Fibroblast of lung (primary cell): ENCODE data around the gene GATA5. TPM values are rescaled to one million over a fixed set of nuclear protein-coding genes. Genes with fewer than 3 reads are reported as not detected.

ENCODE experiments used
- DNase-seq, 2 donors: peaks; one replicate each; pipeline versions ENCODE4 v3.0.0 to v3.0.0-alpha.2; 2010; ENCODE audit warnings: low read depth in 2 of 2
- H2AFZ ChIP-seq: 2 replicates; pipeline ENCODE4 v1.5.1; 2012; ENCODE audit warnings: low read length, control low read depth, inconsistent platforms
- H3K27ac ChIP-seq: 2 replicates; pipeline ENCODE4 v1.5.1; 2011; ENCODE audit warnings: low read length, control low read depth; ENCODE audit not compliant: insufficient read depth
- H3K27me3 ChIP-seq: 2 replicates; pipeline ENCODE4 v1.5.1; 2011; ENCODE audit warnings: mild to moderate bottlenecking, low read length; ENCODE audit not compliant: control insufficient read depth, insufficient read depth
- H3K36me3 ChIP-seq: 2 replicates; pipeline ENCODE4 v1.5.1; 2011; ENCODE audit warnings: low read length; ENCODE audit not compliant: control insufficient read depth, insufficient read depth
- H3K4me1 ChIP-seq: 2 replicates; pipeline ENCODE4 v1.5.1; 2011; ENCODE audit warnings: low read length; ENCODE audit not compliant: control insufficient read depth, insufficient read depth; ENCODE audit errors: extremely low read depth
- H3K4me2 ChIP-seq: 2 replicates; pipeline ENCODE4 v1.5.1; 2011; ENCODE audit warnings: low read length, control low read depth; ENCODE audit not compliant: insufficient read depth; ENCODE audit errors: extremely low read depth
- H3K4me3 ChIP-seq, 4 experiments: fragments of 200-600 bp in 1 of 4; sonication (generic) in 1 of 4; replicated peaks in 1 of 4; 2 replicates each; pipeline ENCODE4 v1.5.1; 2011 to 2016; ENCODE audit warnings: low read length in 4 of 4, low read depth in 3 of 4, mild to moderate bottlenecking in 3 of 4, control low read depth in 2 of 4, inconsistent platforms in 1 of 4, mixed read lengths in 1 of 4; ENCODE audit not compliant: insufficient read depth in 1 of 4; ENCODE audit errors: control extremely low read depth in 1 of 4
- H3K79me2 ChIP-seq: 2 replicates; pipeline ENCODE4 v1.5.1; 2012; ENCODE audit warnings: mild to moderate bottlenecking, low read length, inconsistent platforms; ENCODE audit not compliant: control insufficient read depth, insufficient read depth
- H3K9ac ChIP-seq: 2 replicates; pipeline ENCODE4 v1.5.1; 2011; ENCODE audit warnings: mild to moderate bottlenecking, low read length, control low read depth; ENCODE audit not compliant: insufficient read depth
- H3K9me3 ChIP-seq: 2 replicates; pipeline ENCODE4 v1.5.1; 2012; ENCODE audit warnings: low read depth, low read length; ENCODE audit not compliant: control insufficient read depth, insufficient read depth
- H4K20me1 ChIP-seq: 2 replicates; pipeline ENCODE4 v1.5.1; 2011; ENCODE audit warnings: low read length; ENCODE audit not compliant: control insufficient read depth, insufficient read depth; ENCODE audit errors: extremely low read depth
- CTCF ChIP-seq, 2 donors: IDR thresholded peaks in 1 of 2; conservative IDR thresholded peaks in 1 of 2; 1 replicate in 1 of 2; 2 replicates in 1 of 2; pipeline ENCODE4 v1.5.1; 2011 to 2012; ENCODE audit warnings: low read length in 2 of 2, control low read depth in 1 of 2, inconsistent platforms in 1 of 2, low read depth in 1 of 2, mild to moderate bottlenecking in 1 of 2
- EZH2 ChIP-seq: IDR thresholded peaks from 2 replicates; pipeline ENCODE4 v1.5.1; 2012; ENCODE audit warnings: low read length, control low read depth, mild to moderate bottlenecking; ENCODE audit errors: missing control alignments
- polyA plus RNA-seq, 2 donors: library from polyadenylated mRNA; depleted of rRNA in 1 of 2; stranded (reverse) in 1 of 2; unstranded in 1 of 2; fragments of >200 nt; gene quantifications; 2 replicates each; pipeline ENCODE4 v1.2.1, GENCODE V29; 2011 to 2012; ENCODE audit warnings: missing spikeins in 1 of 2
- total RNA-seq: library from RNA; depleted of rRNA; stranded (reverse); fragments of >200 nt; gene quantifications from 2 replicates; pipeline ENCODE4 v1.2.1, GENCODE V29; 2014

Gene GATA5
- total and polyA plus RNA-seq, 2 donors (not counting 1 experiment from before 2014, with no cell fraction given), result 0.02 to 0.83 TPM

- H3K36me3 ChIP-seq, result no peaks in the 10 kb centered on the region
- H3K9me3 ChIP-seq, result no peaks in the 10 kb centered on the region
- H3K4me3 ChIP-seq, result no peak overlapping the region
- H2AFZ ChIP-seq, result no peak overlapping the region
- peaks cover 4% of the 10 kb centered on the region for H3K27me3 ChIP-seq
- H3K27ac ChIP-seq, result no peak overlapping the region
- H3K9ac ChIP-seq, result no peak overlapping the region
- H3K4me1 ChIP-seq, result no peaks in the 10 kb centered on the region
- no peaks in the 10 kb centered on the region for H4K20me1 ChIP-seq
- no peaks in the 10 kb centered on the region for H3K79me2 ChIP-seq
- no peak for DNase-seq
- H3K4me2 ChIP-seq, result no peak overlapping the region
- TF ChIP-seq CTCF (conservative IDR thresholded peaks at IDR 0.05 in 1 of 2, IDR thresholded peaks at IDR 0.05 in 1 of 2; ENCODE audit: low read depth in 1 of 2, low read length in 2 of 2) (no peak), EZH2 (no peak)
Observed at GRCh38 chr20:62458275-62459251, 17.2 kb downstream of the GATA5 start.

- Histone ChIP-seq H3K9ac (no peak overlapping the region), H3K9me3 (no peaks in the 10 kb centered on the region), H3K79me2 (no peaks in the 10 kb centered on the region), H3K4me1 (no peaks in the 10 kb centered on the region), H3K27me3 (peaks cover 4% of the 10 kb centered on the region), H3K4me3 (no peak overlapping the region), H3K4me2 (no peak overlapping the region), H4K20me1 (no peaks in the 10 kb centered on the region), H2AFZ (no peak overlapping the region), H3K36me3 (no peaks in the 10 kb centered on the region), H3K27ac (no peak overlapping the region)
- TF ChIP-seq CTCF (conservative IDR thresholded peaks at IDR 0.05 in 1 of 2, IDR thresholded peaks at IDR 0.05 in 1 of 2; ENCODE audit: low read depth in 1 of 2, low read length in 2 of 2) (no peak), EZH2 (no peak)
- DNase-seq, result no peak
Observed at GRCh38 chr20:62457831-62458230, 18.0 kb downstream of the GATA5 start.

- DNase-seq, result no peak
- no peak overlapping the region for H3K4me3 ChIP-seq
- H3K9ac ChIP-seq, result no peak overlapping the region
- H3K27ac ChIP-seq, result no peak overlapping the region
- no peak overlapping the region for H3K4me2 ChIP-seq
- H2AFZ ChIP-seq, result no peak overlapping the region
- TF ChIP-seq EZH2 (no peak), CTCF (conservative IDR thresholded peaks at IDR 0.05 in 1 of 2, IDR thresholded peaks at IDR 0.05 in 1 of 2; ENCODE audit: low read depth in 1 of 2, low read length in 2 of 2) (no peak)
- H4K20me1 ChIP-seq, result no peaks in the 10 kb centered on the region
- no peaks in the 10 kb centered on the region for H3K4me1 ChIP-seq
- H3K79me2 ChIP-seq, result no peaks in the 10 kb centered on the region
- no peaks in the 10 kb centered on the region for H3K36me3 ChIP-seq
- peaks cover 4% of the 10 kb centered on the region for H3K27me3 ChIP-seq
- H3K9me3 ChIP-seq, result no peaks in the 10 kb centered on the region
Observed at GRCh38 chr20:62457098-62457497, 18.7 kb downstream of the GATA5 start.
